Eye (tissue), 1 donor: ENCODE data around the gene TECR.
"Not testable (repeated sequence)": the region's sequence is repeated elsewhere in the genome, so short reads cannot be mapped to it uniquely, and the experiment has no call there.

Source experiments
- DNase-seq: peaks from one replicate; pipeline ENCODE4 v3.0.0-alpha.2; 2015

The TECR gene

DNA sequence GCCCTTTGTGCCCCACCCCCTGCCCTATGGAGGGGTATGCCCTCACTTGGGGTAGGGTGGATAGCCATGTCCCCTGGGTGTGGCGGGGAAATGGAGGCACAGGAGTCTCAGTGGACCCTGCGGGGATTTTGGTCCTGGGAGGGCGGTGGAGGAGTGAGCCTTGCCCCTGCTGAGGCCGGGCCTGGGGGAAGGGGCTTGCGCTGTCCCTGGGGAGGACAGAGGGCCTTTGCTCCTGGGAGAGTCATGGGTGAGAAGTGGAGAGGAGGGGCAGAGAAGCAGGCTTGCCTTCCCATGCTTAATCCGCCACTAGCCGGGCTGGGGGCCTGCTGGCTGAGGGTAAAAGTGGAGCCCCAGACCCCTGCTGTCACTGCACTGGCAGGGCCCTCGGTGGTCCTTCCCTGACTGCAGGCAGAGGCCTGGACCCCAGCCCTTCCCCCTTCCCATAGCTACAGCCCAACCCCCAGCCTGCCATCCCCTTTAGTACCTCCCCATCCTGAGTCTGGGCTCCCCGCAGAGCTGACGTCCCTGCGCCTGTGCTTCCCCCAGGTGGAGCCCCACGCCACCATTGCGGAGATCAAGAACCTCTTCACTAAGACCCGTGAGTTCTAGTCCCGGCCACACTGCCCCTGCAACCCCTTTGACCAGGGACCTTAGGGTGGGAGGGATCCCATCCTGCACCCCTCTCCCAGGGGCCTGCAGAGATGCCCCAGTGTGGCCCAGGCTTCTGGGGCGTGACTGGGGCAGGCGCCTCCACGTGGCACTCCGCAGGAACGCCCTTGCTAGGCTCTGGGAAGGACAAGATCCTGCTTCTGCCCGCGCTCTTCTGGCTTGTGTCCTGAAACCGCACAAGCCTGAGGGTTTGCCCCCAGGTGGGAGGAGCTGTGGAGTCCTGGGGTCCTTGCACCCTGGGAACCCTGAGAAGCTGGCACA is 33.5 kb downstream of the TECR start:
- DNase-seq = no peak

DNA sequence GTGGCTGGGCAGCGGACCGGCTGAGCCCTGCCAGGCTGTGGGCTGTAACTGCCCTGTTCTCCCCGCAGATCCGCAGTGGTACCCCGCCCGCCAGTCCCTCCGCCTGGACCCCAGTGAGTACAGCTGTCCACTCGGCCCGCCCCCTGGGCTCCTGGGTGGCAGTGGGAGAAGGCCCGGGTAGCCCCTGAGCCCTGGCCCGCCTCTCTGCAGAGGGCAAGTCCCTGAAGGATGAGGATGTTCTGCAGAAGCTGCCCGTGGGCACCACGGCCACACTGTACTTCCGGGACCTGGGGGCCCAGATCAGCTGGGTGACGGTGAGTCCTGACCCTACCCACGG is 34.2 kb downstream of the TECR start:
- DNase-seq = no peak

DNA sequence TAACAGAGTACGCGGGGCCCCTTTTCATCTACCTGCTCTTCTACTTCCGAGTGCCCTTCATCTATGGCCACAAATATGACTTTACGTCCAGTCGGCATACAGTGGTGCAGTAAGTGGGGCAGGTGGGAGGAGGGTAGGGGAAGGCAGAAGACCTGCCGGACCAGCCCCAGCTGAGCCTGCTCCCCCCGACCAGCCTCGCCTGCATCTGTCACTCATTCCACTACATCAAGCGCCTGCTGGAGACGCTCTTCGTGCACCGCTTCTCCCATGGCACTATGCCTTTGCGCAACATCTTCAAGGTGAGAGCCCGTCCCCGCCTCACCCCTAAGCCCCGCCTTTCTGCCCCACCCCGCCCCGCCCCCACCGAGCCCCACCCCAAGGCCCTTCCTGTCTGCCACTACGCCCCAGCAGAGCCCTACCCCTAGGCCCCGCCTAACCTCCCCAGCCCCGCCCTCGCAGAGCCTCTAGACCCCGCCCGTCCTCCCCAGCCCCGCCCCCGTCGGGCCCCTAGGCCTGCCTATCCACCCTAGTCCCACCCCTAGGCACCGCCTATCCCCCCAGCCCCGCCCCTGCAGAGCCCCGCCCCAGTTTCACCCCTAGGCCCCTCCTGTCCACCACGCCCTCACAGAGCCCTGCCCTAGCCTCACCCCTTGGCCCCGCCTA is 34.7 kb downstream of the TECR start:
- no peak for DNase-seq

DNA sequence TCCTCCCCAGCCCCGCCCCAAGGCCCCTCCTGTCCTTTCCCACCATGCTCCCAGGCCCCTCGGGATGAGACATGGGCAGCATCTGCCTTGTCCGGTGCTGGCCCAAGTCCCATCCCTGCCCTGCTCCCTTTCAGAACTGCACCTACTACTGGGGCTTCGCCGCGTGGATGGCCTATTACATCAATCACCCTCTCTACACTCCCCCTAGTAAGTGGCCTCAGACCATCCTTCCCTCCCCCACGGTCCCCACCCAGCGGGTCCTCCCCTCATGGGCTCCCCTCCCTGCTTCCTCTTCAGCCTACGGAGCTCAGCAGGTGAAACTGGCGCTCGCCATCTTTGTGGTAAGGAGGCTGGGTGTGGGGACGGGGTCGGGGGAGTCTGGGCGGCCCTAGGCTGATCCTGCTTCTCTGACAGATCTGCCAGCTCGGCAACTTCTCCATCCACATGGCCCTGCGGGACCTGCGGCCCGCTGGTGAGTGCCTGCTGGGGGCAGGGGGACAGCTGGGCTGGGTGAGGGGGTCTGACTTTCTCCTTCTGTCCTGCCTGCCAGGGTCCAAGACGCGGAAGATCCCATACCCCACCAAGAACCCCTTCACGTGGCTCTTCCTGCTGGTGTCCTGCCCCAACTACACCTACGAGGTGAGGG is 35.4 kb downstream of the TECR start:
- DNase-seq = not testable (repeated sequence)

DNA sequence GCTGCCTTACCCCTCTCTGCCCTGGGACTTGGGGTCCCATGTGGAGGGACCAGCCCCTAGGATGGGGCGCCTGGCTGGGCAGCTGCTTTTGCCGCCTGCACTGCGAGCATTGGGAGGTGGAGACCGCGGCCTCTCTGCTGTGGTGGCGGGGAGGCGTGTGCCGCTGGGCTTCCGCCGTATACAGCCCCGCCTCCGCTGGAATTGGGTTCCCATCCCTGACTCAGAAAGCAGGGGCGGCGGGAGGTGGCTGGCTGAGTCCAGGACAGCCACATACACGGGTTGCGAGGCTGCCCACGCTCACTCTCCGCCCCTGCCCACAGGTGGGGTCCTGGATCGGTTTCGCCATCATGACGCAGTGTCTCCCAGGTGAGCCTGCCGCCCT is 35.9 kb downstream of the TECR start:
- DNase-seq = no peak

DNA sequence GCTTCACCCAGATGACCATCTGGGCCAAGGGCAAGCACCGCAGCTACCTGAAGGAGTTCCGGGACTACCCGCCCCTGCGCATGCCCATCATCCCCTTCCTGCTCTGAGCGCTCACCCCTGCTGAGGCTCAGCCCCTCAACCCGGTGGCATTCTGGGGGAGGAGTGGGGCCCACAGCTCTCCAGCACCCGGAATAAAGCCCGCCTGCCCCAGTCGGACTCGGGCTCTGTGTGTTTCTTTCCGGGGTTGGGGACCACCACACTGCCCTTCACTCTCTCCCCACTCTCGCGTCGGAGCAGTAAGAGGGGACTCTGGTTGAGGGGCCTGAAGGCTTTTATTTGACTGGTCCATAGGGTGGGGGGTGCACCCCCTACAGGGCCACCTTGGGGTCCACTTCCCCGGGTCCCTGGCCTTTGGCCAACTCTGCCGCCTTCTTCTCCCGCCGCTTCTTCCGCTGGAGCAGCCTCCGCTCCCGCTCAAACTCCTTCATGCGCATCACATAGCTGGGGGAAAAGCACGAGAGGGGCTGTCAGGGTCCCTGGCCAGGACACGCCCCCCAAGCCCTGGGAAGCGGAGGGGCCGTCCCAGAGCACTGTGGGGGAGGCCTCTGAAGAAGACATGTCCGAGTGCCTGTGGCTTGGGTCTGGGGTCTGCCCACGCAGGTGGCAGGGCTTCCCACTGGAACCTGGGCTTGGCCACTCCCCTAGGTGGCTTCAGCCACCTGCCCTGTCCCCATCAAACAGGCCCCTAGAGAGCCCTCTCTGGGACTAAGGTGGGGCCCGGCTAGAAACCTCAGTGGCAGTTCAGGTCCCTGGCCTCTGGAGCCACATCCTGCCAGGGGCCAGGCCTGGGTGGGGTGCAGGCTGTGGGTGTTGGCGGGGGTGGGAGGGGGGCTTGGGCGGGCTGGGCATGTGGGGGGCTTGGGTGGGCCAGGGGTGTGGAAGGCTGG is 36.6 kb downstream of the TECR start:
- no peak for DNase-seq

DNA sequence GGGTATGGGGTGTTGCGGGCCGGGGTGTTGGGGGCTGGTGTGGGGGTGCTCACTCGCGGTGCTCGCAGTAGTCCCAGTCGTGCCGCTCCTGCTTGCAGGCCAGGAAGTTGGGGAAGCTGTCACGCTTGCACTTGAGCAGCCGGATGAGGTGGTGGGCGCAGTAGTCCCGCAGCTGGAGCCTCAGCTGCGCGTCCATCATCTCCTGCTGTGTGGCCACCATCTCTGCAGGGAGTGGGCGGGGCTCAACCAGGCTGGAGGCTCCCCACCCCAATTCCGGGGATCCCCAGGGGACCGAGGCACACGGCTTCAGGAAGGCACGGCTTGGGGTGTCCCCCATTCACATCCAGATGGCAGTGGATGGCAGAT is 37.3 kb downstream of the TECR start:
- no peak for DNase-seq

DNA sequence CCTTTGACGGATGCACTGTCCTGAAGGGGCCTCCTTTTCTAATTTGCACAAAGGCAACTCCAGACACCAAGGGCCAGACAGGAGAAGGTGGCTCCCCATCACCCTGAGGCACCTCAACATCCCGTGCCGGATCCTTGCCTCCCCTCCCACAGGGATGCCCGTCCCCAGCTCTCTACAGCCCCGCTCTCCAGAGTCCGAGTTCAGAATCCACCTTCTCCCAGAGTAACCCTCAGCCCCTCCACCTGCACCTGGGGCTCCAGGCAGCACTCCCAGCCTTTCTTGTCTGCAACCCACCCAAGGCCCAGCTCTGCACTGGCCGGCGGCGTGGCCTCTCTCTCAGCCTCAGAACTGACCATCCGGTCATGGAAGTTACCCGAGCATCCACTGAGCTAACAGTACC is 37.7 kb downstream of the TECR start:
- no peak for DNase-seq

DNA sequence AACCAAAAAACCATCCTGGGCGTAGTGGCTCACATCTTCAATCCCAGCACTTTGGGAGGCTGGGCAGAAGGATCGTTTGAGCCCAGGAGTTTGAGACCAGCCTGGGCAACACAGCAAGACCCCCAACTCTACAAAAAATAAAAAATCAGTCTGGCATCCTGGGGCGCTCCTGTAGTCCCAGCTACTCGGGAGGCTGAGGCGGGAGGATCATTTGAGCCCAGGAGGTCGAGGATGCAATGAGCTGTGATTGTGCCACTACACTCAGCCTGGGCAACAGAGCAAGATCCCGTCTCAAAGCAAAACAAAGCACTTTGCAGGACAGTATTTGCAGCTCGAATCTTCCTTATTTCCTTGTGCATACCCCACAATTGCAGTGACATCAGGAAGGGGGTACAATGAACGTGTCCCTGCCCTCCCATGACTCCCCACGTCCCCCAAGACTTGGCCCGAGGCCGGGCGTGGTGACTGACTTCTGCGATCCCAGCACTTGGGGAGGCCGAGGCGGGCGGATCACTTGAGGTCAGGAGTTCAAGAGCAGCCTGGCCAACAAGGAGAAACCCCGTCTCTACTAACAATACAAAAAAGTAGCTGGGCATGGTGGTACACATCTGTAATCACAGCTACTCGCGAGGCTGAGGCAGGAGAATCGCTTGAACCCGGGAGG is 41.6 kb downstream of the TECR start:
- no peak for DNase-seq

DNA sequence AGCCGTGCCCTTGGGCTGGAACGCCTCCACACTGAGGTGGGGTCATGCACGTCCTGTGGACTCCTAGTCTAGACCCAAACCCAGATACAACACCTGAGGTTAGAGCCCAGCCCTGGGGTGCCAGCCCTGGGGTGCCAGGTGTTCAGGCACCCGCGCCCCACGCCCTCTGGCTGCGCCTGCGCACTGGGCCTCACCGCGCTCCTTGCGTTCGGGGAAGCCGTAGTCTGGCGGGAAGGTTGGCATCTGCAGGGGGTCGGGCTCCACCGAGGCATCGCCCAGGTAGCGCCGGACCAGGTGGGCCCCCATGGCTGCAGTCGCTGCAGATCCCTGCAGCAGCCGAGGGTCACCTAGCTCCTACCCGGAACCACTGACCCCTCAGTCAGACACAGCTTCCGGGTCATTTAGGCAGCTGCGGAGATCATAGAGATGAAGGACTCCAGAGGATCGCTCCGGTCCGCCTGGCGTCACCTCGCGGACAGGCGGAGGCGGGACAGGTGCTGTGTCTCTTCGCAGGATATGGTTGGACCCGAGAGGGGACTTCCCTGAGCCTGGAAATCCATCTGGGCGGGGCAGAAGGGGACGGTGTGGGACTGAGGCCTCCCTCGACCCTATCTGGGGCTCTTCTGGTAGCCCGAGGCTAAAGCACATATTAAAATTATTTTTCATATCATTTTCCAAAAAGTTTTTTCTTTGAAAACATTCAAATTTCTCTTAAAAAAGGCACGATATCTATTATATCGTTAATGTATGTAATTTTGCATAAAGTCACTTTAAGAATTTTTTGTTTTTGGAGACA is 42.5 kb downstream of the TECR start, which contains the start of gene NDUFB7:
Gene NDUFB7 (minus strand): TSS at position 372 of the 796 bp plus-strand sequence. CDS start 66 bp downstream, at position 306.
- peak; percentile 94 for DNase-seq

DNA sequence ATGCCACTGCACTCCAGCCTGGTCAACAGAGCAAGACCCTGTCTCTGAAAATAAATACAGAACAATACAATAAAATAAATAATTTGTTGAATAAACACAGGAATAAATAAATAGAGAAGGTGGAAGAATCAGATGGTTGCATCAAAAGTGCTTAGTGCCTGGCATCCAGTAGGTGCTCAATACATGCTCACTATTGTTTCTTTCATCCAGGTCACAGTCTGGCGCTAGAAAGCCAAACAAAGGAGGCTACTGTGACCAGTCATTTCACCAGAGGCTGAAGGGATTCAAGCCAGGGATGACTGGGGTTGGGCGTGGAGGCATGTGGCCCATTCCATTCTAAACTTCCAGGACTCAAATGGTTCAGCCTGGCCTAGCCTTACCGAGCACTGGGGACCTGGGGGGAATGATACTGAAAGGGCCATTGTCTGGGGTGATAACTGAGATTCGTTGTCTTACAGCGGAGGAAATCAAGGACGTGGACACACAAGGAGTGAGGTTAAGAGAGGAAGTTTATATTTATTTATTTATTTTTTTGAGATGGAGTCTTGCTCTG is 46.1 kb downstream of the TECR start:
- no peak for DNase-seq

DNA sequence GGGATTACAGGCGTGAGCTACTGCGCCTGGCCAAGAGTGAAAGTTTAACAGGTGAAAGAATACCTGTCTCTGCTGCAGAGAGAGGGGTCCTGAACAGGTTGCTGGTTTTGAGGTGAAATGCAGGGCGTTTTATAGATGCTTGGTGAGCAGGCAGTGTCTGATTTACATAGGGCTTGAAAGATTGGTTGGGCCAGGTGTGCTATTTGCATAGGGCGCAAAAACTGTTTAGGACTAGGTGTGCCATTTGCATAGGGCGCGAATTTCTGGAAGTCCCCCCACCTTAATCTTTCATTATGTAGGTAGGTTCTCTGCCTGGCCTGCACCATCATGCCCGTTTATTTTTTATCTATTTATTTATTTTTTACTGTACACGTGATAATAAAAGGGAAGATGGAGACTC is 47.0 kb downstream of the TECR start:
- no peak for DNase-seq

DNA sequence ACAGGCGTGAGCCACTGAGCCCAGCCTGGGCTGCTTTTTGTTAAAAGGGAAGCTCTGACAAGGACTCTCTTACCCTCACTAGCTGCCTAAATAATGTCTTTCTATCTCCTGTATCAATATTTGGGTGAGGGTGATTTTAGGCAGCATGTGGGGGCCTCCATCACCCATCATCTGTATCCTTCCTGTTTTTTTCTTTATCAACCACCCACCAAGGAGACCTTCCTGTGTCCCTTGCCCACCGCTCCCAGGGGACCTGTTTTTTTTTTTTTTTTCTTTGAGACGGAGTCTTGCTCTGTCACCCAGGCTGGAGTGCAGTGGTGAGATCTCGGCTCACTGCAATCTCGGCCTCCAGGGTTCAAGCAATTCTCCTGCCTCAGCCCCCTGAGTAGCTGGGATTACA is 47.9 kb downstream of the TECR start:
- DNase-seq = no peak

DNA sequence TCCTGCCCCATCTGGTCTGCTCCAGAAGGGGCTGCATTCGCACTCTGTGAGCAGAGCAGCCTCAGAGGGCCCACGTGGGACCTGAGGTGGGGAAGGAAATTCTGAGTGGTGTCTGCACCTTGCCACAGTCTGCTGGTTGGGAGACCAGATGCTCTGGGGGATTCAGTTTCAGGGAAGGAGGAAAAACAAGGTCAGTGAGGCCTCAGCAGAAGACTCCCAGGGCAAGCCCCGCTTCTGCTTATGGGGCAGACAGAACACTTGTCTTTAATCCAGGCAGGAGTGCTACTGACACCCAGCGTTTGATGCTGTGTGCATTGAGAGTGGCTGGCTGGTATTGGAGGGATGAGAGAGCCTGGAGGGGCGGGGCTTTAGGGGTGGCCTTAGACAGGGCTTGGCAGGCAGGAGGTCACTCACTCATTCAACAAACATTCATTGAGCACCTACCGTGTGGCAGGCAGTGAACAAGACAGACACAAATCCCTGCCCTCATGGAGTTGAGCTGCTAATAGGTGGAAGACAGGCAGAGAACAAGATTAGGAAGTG is 48.6 kb downstream of the TECR start:
- DNase-seq = no peak

DNA sequence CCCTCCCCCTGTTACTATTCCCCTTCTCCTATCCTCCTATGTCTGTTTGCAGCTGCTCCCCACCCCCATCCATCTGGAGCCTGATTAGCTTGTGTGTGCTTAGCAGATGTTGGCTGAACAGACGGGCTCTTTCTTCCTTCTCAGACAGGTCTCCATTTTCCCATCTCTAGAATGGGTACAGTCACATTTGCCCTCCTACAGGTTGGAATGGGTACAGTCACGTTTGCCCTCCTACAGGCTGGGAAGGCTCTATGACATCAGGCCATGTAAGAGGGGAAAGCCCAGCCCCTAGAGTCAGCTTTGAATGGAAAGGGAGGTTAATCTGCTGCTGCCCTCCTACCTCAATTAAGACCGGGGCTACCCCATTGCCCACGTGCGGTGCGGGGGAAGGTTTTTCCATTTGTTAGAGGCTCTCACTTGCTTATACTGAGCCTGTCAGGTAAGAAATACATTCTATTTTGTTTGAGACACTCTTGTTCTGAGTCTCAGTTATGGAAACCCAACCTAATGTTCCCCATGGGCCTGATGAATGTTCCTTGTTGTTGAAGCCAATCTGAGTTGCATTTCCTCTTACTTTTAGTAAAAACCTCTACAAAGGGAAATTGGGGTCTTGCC is 51.3 kb downstream of the TECR start:
- no peak for DNase-seq

DNA sequence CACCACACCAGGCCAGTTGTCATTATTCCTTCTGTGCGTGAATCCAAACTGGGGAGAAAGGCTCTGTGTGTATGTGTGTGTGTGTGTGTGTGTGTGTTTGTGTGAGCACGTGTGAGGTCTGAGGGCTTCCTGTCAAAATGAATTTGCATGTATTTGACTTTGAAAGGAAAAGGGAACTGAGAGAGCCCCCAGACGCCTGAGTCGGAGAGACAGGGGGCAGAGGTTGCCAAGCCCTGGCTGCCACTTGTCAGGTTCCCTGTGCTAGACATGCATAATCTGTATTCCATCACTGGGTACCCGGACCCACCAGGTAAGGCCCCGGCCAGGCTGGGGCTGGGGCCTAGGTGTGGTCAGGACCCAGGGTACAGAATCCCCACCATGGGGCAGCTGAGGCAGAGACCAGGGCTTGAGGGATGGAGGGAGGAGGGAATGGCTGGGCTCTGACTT is 53.5 kb downstream of the TECR start, which contains the start of gene CLEC17A:
Gene CLEC17A (plus strand): TSS at position 191 of the 447 bp plus-strand sequence. CDS start 77 bp downstream, at position 268.
- DNase-seq = no peak

DNA sequence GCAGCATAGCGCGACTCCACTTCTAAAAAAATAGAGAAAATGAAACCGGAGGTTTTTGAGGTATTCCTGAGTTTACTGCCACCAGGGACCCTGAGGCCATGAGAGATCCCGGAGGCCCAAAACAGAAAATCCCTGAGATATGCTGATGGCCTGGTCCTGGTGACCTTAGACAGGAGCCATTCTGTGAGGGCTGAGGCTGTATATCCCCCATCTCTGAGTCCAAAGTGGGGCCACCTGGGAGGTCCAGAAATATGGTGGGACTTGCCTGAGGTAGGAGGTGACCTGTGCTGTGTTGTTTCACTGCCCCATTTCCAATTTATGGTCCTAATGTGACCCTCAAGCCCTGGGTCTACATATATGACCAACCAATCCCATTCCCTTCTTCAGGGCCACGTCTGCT is 55.0 kb downstream of the TECR start:
- not testable (repeated sequence) for DNase-seq

DNA sequence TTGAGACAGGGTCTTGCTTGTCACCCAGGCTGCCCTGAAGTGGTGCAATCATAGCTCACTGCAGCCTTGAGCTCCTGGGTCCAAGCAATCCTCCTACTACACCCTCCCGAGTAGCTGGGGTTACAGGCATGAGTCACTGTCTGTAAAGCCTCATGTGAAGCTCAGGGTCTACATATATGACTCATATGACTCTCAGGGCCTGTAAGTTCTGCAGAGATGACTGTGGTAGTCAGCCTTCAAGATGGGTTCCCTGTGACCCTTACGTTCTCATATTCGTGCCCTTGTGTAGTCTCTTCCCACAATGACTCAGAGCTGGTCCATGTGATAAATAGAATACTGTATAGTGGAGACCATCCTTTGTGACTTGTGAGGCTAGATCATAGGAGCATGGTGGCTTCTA is 55.8 kb downstream of the TECR start:
- not testable (repeated sequence) for DNase-seq

DNA sequence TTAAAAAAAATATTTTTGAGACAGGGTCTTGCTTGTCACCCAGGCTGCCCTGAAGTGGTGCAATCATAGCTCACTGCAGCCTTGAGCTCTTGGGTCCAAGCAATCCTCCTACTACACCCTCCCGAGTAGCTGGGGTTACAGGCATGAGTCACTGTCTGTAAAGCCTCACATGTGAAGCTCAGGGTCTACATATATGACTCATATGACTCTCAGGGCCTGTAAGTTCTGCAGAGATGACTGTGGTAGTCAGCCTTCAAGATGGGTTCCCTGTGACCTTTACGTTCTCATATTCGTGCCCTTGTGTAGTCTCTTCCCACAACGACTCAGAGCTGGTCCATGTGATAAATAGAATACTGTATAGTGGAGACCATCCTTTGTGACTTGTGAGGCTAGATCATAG is 60.0 kb downstream of the TECR start:
- DNase-seq = not testable (repeated sequence)

DNA sequence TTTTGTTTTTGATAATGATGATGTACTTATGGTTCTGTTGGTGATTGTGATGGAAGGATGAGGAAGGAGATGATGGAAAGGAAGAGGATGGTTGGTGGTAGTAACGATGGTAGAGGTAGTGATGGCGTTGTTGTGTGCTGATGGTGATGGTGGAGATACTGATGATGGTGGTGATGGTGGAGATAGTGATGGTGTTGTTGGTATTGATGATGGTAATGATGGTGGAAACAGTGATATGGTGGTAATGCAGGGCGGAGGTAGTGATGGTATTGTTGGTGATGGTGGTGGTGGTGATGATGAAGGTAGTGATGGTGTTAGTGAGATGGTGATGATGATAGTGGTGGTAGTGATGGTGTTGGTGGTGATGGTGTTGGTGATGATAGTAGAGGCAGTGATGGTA is 66.2 kb downstream of the TECR start:
- no peak for DNase-seq
